Stomach (tissue), 4 donors: ENCODE measurements around the gene PRAME.
"Not testable (repeated sequence)": the region's sequence is repeated elsewhere in the genome, so short reads cannot be mapped to it uniquely, and the experiment has no call there.

ENCODE experiments used
- CTCF ChIP-seq, 7 experiments: fragments of 450-650 bp in 4 of 7; fragments of 200-600 bp in 3 of 7; sonication (generic) in 3 of 7; IDR thresholded peaks; one replicate each; pipeline ENCODE4 v1.5.1; 2016 to 2019; ENCODE audit warnings: antibody characterized with exemption in 7 of 7, control low read depth in 2 of 7, mild to moderate bottlenecking in 1 of 7
- POLR2A ChIP-seq, 4 donors: fragments of 450-650 bp; IDR thresholded peaks; one replicate each; pipeline ENCODE4 v1.6.1; 2016; ENCODE audit warnings: antibody characterized with exemption in 4 of 4, control low read depth in 2 of 4, mild to moderate bottlenecking in 1 of 4, moderate library complexity in 1 of 4
- POLR2AphosphoS5 ChIP-seq, 3 donors: sonication (generic); formaldehyde crosslinking; IDR thresholded peaks; one replicate each; pipeline ENCODE4 v1.6.1; 2016; ENCODE audit warnings: antibody characterized with exemption in 3 of 3

GRCh38 chr22:22514431-22514830 lies 44.6 kb downstream of the PRAME start:
- TF ChIP-seq POLR2A, CTCF, POLR2AphosphoS5 (IDR thresholded peaks at IDR 0.05): not testable (repeated sequence)
